ENCODE data around the gene ENG. TPM values are rescaled to one million over a fixed set of nuclear protein-coding genes. Genes with fewer than 3 reads are reported as not detected.
"Not testable (repeated sequence)": the region's sequence is repeated elsewhere in the genome, so short reads cannot be mapped to it uniquely, and the experiment has no call there.

The ENG gene
- total RNA-seq, 1 donor from 2014 or later = 9.1 TPM

- no peak for DNase-seq
Observed at GRCh38 chr9:127878001-127878651, 23.7 kb upstream of the ENG start.

- peak; percentile 43 for DNase-seq
Observed at GRCh38 chr9:127877566-127877998, 23.1 kb upstream of the ENG start, which contains the start of gene AK1. Gene AK1, minus strand, starts transcription at chr9:127877675. Its CDS starts 3,058 bp downstream, at chr9:127874617.

GRCh38 chr9:127876764-127877562 lies 22.5 kb upstream of the ENG start:
- DNase-seq = no peak

GRCh38 chr9:127876026-127876763 lies 21.7 kb upstream of the ENG start:
- DNase-seq = no peak

- no peak for DNase-seq
Observed at GRCh38 chr9:127875306-127875966, 21.0 kb upstream of the ENG start.

GRCh38 chr9:127874301-127875221 lies 20.1 kb upstream of the ENG start:
- no peak for DNase-seq

GRCh38 chr9:127873886-127874285 lies 19.4 kb upstream of the ENG start:
- DNase-seq = no peak

GRCh38 chr9:127873223-127873691 lies 18.8 kb upstream of the ENG start:
- no peak for DNase-seq

- no peak for DNase-seq
Observed at GRCh38 chr9:127872369-127873222, 18.1 kb upstream of the ENG start.

- no peak for DNase-seq
Observed at GRCh38 chr9:127871531-127871930, 17.1 kb upstream of the ENG start.

- no peak for DNase-seq
Observed at GRCh38 chr9:127870887-127871286, 16.4 kb upstream of the ENG start.

- DNase-seq = not testable (repeated sequence)
Observed at GRCh38 chr9:127870153-127870491, 15.7 kb upstream of the ENG start.

GRCh38 chr9:127869310-127870152 lies 15.1 kb upstream of the ENG start:
- DNase-seq = no peak

- DNase-seq = no peak
Observed at GRCh38 chr9:127868278-127868902, 13.9 kb upstream of the ENG start.

GRCh38 chr9:127867356-127868277 lies 13.2 kb upstream of the ENG start:
- no peak for DNase-seq

- no peak for DNase-seq
Observed at GRCh38 chr9:127866535-127866934, 12.1 kb upstream of the ENG start.

- no peak for DNase-seq
Observed at GRCh38 chr9:127865645-127866464, 11.4 kb upstream of the ENG start.

All from skin of body (tissue), 2 donors.